ENCODE measurements around the gene EIF4G1.
A peak's percentile ranks its signal among the peaks of the same experiment; 100 is the strongest.
"Not testable (repeated sequence)": the region's sequence is repeated elsewhere in the genome, so short reads cannot be mapped to it uniquely, and the experiment has no call there.

EIF4G1 gene, protein sequence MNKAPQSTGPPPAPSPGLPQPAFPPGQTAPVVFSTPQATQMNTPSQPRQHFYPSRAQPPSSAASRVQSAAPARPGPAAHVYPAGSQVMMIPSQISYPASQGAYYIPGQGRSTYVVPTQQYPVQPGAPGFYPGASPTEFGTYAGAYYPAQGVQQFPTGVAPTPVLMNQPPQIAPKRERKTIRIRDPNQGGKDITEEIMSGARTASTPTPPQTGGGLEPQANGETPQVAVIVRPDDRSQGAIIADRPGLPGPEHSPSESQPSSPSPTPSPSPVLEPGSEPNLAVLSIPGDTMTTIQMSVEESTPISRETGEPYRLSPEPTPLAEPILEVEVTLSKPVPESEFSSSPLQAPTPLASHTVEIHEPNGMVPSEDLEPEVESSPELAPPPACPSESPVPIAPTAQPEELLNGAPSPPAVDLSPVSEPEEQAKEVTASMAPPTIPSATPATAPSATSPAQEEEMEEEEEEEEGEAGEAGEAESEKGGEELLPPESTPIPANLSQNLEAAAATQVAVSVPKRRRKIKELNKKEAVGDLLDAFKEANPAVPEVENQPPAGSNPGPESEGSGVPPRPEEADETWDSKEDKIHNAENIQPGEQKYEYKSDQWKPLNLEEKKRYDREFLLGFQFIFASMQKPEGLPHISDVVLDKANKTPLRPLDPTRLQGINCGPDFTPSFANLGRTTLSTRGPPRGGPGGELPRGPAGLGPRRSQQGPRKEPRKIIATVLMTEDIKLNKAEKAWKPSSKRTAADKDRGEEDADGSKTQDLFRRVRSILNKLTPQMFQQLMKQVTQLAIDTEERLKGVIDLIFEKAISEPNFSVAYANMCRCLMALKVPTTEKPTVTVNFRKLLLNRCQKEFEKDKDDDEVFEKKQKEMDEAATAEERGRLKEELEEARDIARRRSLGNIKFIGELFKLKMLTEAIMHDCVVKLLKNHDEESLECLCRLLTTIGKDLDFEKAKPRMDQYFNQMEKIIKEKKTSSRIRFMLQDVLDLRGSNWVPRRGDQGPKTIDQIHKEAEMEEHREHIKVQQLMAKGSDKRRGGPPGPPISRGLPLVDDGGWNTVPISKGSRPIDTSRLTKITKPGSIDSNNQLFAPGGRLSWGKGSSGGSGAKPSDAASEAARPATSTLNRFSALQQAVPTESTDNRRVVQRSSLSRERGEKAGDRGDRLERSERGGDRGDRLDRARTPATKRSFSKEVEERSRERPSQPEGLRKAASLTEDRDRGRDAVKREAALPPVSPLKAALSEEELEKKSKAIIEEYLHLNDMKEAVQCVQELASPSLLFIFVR (N-terminal part only)
- total RNA-seq, result 440 to 936 (median 596) reads per million in 17 experiments

DNA sequence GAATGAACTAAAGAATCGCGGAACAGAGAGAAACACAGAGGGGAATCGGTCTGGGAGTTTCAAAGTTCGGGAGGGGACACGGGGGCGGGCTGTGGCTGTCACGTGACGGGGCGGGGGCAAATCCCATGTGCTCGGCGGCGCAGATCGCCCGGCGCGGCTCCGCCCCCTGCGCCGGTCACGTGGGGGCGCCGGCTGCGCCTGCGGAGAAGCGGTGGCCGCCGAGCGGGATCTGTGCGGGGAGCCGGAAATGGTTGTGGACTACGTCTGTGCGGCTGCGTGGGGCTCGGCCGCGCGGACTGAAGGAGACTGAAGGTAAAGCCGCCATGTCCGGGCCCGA, at the start of gene EIF4G1:
TSS of gene EIF4G1 (plus strand) at position 244 of the 337 bp plus-strand sequence. CDS start 1,191 bp downstream, outside the sequence.
- DNase-seq, result peak; percentile 96 to 99 (median 98)

GRCh38 chr3:184267249-184267648, 47.2 kb upstream of the EIF4G1 start:
- DNase-seq, result not testable (repeated sequence)

DNA sequence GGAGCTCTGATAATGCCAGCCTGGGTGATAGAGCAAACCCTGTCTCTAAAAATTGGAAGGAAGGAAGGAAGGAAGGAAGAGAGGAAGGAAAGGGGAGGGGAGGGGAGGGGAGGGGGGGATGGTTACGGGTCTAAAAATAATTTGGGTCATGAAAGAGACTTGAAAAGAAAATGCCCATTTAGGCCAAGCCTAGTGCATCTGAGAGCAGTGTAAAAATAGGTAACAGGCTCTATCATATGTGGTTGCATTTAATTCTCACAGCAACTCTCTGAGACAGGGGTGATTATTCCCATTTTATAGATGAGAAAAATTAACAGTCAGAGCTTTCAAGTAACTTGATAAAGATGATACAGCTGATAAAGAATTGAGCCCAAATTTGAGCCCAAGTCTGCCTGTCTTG, 42.1 kb upstream of the EIF4G1 start:
- no peak for DNase-seq

GRCh38 chr3:184275381-184275701, 39.1 kb upstream of the EIF4G1 start:
- DNase-seq, result no peak

DNA sequence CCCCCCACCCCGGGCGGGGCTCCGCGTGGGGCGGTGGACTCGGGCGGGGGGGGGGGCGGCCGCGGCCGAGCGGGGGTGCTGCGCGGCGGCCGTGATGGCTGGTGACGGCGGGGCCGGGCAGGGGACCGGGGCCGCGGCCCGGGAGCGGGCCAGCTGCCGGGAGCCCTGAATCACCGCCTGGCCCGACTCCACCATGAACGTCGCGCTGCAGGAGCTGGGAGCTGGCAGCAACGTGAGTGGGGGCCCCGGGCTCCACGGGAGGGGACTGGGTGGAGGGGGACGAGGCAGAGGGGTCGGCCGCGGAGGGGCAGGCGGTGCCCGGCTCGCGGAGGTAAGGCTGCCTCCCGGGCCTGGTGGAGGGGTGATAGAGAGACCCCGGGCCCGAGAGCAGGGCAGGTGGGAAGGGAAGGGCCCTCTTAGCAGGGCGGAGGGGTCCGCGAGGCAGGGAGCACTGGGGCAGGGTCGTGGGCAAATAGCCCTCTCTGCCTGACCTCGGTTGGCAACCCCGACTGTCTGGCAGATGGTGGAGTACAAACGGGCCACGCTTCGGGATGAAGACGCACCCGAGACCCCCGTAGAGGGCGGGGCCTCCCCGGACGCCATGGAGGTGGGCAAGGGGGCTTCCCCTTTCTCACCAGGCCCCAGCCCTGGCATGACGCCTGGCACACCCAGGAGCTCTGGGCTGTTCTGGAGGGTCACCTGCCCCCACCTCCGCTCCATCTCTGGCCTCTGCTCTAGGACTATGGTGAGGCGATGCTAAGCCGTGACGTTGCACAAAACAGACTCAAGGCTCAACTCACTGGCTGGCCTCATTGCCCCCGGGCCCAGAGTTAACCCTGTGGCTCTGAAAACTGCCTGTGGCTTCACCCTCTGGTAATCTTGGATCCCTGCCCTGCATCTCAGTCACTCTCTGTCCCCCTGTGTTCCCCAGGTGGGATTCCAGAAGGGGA, 38.2 kb upstream of the EIF4G1 start, which contains the start of gene ECE2:
TSS of gene ECE2 (plus strand) at position 62 of the 950 bp plus-strand sequence. CDS start at position 194, 132 bp downstream.
- DNase-seq, result no peak

DNA sequence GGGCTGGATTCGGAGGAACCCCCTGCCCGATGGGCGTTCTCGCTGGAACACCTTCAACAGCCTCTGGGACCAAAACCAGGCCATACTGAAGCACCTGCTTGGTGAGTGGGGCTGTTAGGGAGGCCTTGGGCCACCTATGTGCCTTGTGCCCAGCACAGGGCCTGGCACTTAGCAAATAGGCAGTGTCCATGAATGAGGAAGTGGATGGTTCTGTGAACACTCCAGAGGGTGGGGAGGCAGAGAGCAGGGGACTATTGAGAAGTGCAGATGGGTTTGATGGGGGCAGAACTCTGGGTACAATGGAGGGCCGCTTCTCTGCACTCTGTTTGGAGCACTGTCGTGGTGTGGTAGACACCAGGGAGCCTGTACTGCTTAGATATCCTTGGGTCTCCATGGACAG, 37.0 kb upstream of the EIF4G1 start:
- DNase-seq, result no peak

DNA sequence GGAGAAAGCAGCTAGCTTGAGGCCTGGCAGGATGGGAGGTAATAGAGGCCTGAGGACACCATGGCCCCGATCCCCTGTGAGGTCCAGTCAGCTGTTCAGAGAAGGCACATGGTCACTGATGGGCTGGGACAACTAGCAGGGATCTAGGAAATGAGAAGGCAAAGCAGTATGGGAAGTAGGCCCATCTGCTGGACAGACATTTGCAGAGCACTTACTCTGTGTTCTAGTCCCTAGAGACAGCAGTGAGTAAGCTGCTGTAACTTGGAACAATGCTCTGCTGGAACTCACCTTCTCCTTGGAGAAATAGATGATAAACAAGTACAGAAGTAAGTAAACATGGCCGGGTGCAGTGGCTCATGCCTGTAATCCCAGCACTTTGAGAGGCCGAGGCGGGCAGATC, 31.5 kb upstream of the EIF4G1 start:
- no peak for DNase-seq

- no peak for DNase-seq
These were observed 30.7 kb upstream of the EIF4G1 start for GRCh38 chr3:184283681-184284080.

DNA sequence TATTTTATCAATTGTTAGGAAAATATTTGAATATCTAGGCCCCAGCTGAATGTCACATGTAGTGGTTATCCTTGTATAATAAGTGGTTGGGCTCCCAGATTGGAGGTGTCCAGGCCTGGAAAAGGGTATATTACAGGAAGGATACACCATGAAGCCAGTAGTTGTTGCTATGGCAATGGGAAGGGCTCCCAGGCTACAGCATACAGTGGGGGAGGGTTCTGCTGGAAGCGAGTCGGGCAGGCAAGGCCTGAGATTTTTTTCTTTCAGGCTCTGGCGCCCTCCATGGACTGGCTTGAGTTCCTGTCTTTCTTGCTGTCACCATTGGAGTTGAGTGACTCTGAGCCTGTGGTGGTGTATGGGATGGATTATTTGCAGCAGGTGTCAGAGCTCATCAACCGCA, 29.7 kb upstream of the EIF4G1 start:
- DNase-seq, result peak; percentile 16 to 57 (median 36)

- peak; percentile 61 to 78 (median 67) for DNase-seq
These were observed 24.9 kb upstream of the EIF4G1 start for GRCh38 chr3:184289426-184289938.

DNA sequence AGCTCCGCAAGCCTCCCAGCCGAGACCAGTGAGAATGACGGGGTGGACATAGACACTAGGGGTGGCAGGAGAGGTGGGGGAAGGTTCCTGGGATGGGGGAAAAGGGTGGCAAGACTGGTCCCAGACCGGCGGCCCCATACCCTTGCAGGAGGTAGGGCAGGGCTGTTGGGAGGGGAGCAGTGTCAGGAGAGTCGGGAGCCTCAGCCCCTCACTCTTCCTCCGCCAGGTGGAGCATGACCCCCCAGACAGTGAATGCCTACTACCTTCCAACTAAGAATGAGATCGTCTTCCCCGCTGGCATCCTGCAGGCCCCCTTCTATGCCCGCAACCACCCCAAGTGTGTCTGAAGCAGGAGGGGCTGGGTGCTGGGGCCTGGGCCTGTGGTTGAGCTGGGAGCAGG, 24.1 kb upstream of the EIF4G1 start:
- DNase-seq, result no peak

GRCh38 chr3:184291044-184291737, 23.2 kb upstream of the EIF4G1 start:
- no peak for DNase-seq

GRCh38 chr3:184291738-184292445, 22.5 kb upstream of the EIF4G1 start:
- no peak for DNase-seq

GRCh38 chr3:184295771-184296170, 18.6 kb upstream of the EIF4G1 start:
- no peak for DNase-seq

GRCh38 chr3:184296616-184297015, 17.8 kb upstream of the EIF4G1 start:
- no peak for DNase-seq

- peak; percentile 97 to 99 (median 98) for DNase-seq
These were observed 15.5 kb upstream of the EIF4G1 start, which contains the start of gene PSMD2 for GRCh38 chr3:184298759-184299487. TSS of gene PSMD2 (plus strand) at chr3:184299241. CDS start at chr3:184299267, 26 bp downstream.

GRCh38 chr3:184299488-184300377, 14.7 kb upstream of the EIF4G1 start:
- DNase-seq, result peak in 2 of 4 experiments; percentile 11 to 13

- no peak for DNase-seq
These were observed 14.1 kb upstream of the EIF4G1 start for GRCh38 chr3:184300378-184300720.

All from suppressor macrophage (primary cell).